A549 treated with Mapracorat at 1 μM for 4 hours (cell line): ENCODE measurements around the gene GNAQ. TPM values are rescaled to one million over a fixed set of nuclear protein-coding genes. Genes with fewer than 3 reads are reported as not detected.

Experiments
- total RNA-seq: library from RNA; stranded (reverse); fragments of 200-300 nt; extraction: Qiagen RNA extraction; gene quantifications from 5 replicates; pipeline ENCODE4 v1.2.3, GENCODE V29; 2022

GNAQ gene
- 13.7 to 16.6 TPM (median 15.3 TPM) in 5 replicates for total RNA-seq

DNA sequence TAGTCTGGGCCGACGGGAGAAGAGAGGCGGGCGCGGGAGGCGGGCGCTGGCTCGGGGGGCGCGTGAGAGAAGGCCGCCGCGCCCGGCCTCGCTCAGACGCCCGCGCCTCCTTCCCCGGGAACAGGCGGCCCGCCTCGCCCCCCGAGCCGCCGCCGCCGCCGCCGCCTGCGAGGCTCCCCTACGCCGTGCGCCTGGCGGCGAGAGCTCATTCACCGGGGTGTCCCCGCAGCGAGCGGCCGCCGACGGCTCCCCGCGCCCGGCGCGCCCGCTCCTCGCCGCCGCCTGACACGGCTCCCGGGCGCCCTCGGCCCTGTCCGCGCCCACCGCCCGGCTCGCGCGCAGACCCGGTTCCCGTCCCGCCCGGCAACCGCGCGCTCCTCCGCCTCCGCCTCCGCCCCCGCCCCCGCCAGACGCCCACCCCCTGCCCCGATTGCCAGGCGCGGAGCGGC is at the start of gene GNAQ:
Gene GNAQ (minus strand): TSS at position 368 of the 449 bp plus-strand sequence. CDS start 576 bp downstream, outside the sequence.

Other genes starting within 250 kb of the GNAQ start
- 16.0 to 19.4 TPM (median 18.5 TPM) in 5 replicates for gene CEP78, start 204.3 kb upstream of the GNAQ start, total RNA-seq